ENCODE measurements around the gene TWIST2.

Gene TWIST2

GRCh38 chr2:238956676-238957075 is 108.8 kb downstream of the TWIST2 start:
- no peak for DNase-seq (ENCODE audit: low spot score)

Data from putamen (tissue), 1 donor.